IMR-90 (cell line): ENCODE results near the gene XAF1. TPM values are rescaled to one million over a fixed set of nuclear protein-coding genes. Genes with fewer than 3 reads are reported as not detected.

Experiments
- ATAC-seq: fragments of 200-7000 bp; cut with Tn5 transposase; 2 replicates; pipeline ENCODE4 v1.9.1; 2020; ENCODE audit warnings: low read depth, mild to moderate bottlenecking, moderate library complexity
- BruUV-seq: library from RNA; stranded (reverse); fragments of 400-500 nt; replicated peaks from 2 replicates; lab custom pipeline; 2021; lab: Mats Ljungman, UMichigan
- CTCF ChIA-PET: fragments of 300-600 bp; formaldehyde crosslinking; extraction: SDS; loops from one replicate; lab custom pipeline; 2021; ENCODE audit warnings: antibody characterized with exemption; lab: Yijun Ruan, JAX
- POLR2A ChIA-PET: fragments of 300-600 bp; sonication (Branson Sonifier 250); formaldehyde crosslinking; loops from one replicate; lab custom pipeline; 2022; ENCODE audit warnings: antibody characterized with exemption; ENCODE audit not compliant: unreplicated experiment; lab: Charles Lee
- DNase-seq: peaks from one replicate; pipeline ENCODE4 v3.0.0; 2013
- H2AFZ ChIP-seq: replicated peaks from 2 replicates; pipeline ENCODE3; 2013; ENCODE audit warnings: low read length, mild to moderate bottlenecking; ENCODE audit not compliant: poor library complexity
- H2AK5ac ChIP-seq: 2 replicates; pipeline ENCODE4 v1.6.1; 2013; ENCODE audit warnings: low read depth, low read length, inconsistent platforms
- H2AK9ac ChIP-seq: replicated peaks from 2 replicates; pipeline ENCODE3; 2013; ENCODE audit warnings: mild to moderate bottlenecking, low read depth, low read length, moderate library complexity; ENCODE audit not compliant: poor library complexity
- H2BK120ac ChIP-seq: 2 replicates; pipeline ENCODE4 v1.6.1; 2013; ENCODE audit warnings: low read depth, low read length, inconsistent platforms
- H2BK15ac ChIP-seq: 3 replicates; pipeline ENCODE4 v1.6.1; 2013; ENCODE audit warnings: low read depth, low read length, inconsistent platforms
- H2BK20ac ChIP-seq: 2 replicates; pipeline ENCODE4 v1.6.1; 2013; ENCODE audit warnings: low read depth, mild to moderate bottlenecking, inconsistent platforms, low read length, moderate library complexity
- H2BK5ac ChIP-seq: 2 replicates; pipeline ENCODE4 v1.6.1; 2013; ENCODE audit warnings: mild to moderate bottlenecking, low read depth, low read length, inconsistent platforms; ENCODE audit not compliant: poor library complexity, severe bottlenecking
- H3K14ac ChIP-seq: replicated peaks from 2 replicates; pipeline ENCODE4 v1.6.1; 2013; ENCODE audit warnings: low read depth, low read length, inconsistent platforms
- H3K18ac ChIP-seq: 2 replicates; pipeline ENCODE4 v1.6.1; 2013; ENCODE audit warnings: low read depth, low read length, control low read depth
- H3K23ac ChIP-seq: 2 replicates; pipeline ENCODE4 v1.6.1; 2013; ENCODE audit warnings: low read depth, low read length, inconsistent platforms
- H3K27ac ChIP-seq: 2 replicates; pipeline ENCODE4 v1.5.1; 2013; ENCODE audit warnings: mild to moderate bottlenecking, control low read depth, low read length; ENCODE audit not compliant: insufficient read depth
- H3K27me3 ChIP-seq: 2 replicates; pipeline ENCODE4 v1.6.1; 2013; ENCODE audit warnings: low read length; ENCODE audit not compliant: control insufficient read depth, insufficient read depth
- H3K36me3 ChIP-seq: 2 replicates; pipeline ENCODE4 v1.6.1; 2013; ENCODE audit warnings: low read length, mixed read lengths; ENCODE audit not compliant: control insufficient read depth, insufficient read depth
- H3K4ac ChIP-seq: 2 replicates; pipeline ENCODE4 v1.6.1; 2013; ENCODE audit warnings: low read depth, low read length, inconsistent platforms
- H3K4me1 ChIP-seq: 2 replicates; pipeline ENCODE4 v1.6.1; 2013; ENCODE audit warnings: low read length, mixed read lengths; ENCODE audit not compliant: control insufficient read depth, insufficient read depth
- H3K4me2 ChIP-seq: 2 replicates; pipeline ENCODE4 v1.6.1; 2013; ENCODE audit warnings: low read depth, mild to moderate bottlenecking, control low read depth, low read length, moderate library complexity
- H3K4me3 ChIP-seq: 2 replicates; pipeline ENCODE4 v1.5.1; 2013; ENCODE audit warnings: low read depth, mild to moderate bottlenecking, control low read depth, low read length, moderate library complexity; ENCODE audit not compliant: insufficient read depth
- H3K56ac ChIP-seq: 2 replicates; pipeline ENCODE4 v1.6.1; 2013; ENCODE audit warnings: low read length, inconsistent platforms; ENCODE audit not compliant: insufficient read depth; ENCODE audit errors: extremely low read depth
- H3K79me1 ChIP-seq, 2 experiments: 2 replicates each; pipeline ENCODE4 v1.6.1; 2013; ENCODE audit warnings: low read length in 2 of 2, inconsistent platforms in 1 of 2, low read depth in 1 of 2
- H3K9ac ChIP-seq: 2 replicates; pipeline ENCODE4 v1.6.1; 2013; ENCODE audit warnings: low read depth, low read length, control low read depth
- H3K9me1 ChIP-seq: 2 replicates; pipeline ENCODE4 v1.6.1; 2013; ENCODE audit warnings: low read length, inconsistent platforms; ENCODE audit not compliant: insufficient read depth
- H3K9me3 ChIP-seq: 2 replicates; pipeline ENCODE4 v1.6.1; 2013; ENCODE audit warnings: low read length; ENCODE audit not compliant: control insufficient read depth, insufficient read depth
- H4K20me1 ChIP-seq: 2 replicates; pipeline ENCODE4 v1.6.1; 2013; ENCODE audit warnings: low read length, inconsistent platforms; ENCODE audit not compliant: insufficient read depth
- H4K5ac ChIP-seq: 2 replicates; pipeline ENCODE4 v1.6.1; 2013; ENCODE audit warnings: mild to moderate bottlenecking, low read depth, low read length, control low read depth
- H4K8ac ChIP-seq, 2 experiments: 2 replicates each; pipeline ENCODE4 v1.6.1; 2013; ENCODE audit warnings: low read depth in 2 of 2, low read length in 2 of 2, control low read depth in 1 of 2, inconsistent platforms in 1 of 2
- H4K91ac ChIP-seq: 2 replicates; pipeline ENCODE4 v1.6.1; 2013; ENCODE audit warnings: low read depth, low read length, inconsistent platforms; ENCODE audit not compliant: insufficient read depth
- CEBPB ChIP-seq: IDR thresholded peaks from 2 replicates; pipeline ENCODE4 v1.6.1; 2012; ENCODE audit warnings: low read depth, low read length, improper control_type of control experiment
- CTCF ChIP-seq: conservative IDR thresholded peaks from 2 replicates; pipeline ENCODE4 v1.5.1; 2012; ENCODE audit warnings: mild to moderate bottlenecking, low read depth, low read length, improper control_type of control experiment
- FOS ChIP-seq: fragments of 150-350 bp; IDR thresholded peaks from 2 replicates; pipeline ENCODE4 v1.6.1; 2016; ENCODE audit warnings: low read depth, low read length
- MAZ ChIP-seq: IDR thresholded peaks from 2 replicates; pipeline ENCODE4 v1.6.1; 2012; ENCODE audit warnings: low read depth, mild to moderate bottlenecking, low read length, improper control_type of control experiment, moderate library complexity, borderline replicate concordance
- RAD21 ChIP-seq: IDR thresholded peaks from 2 replicates; pipeline ENCODE4 v1.6.1; 2012; ENCODE audit warnings: low read length, improper control_type of control experiment
- RFX5 ChIP-seq: IDR thresholded peaks from 2 replicates; pipeline ENCODE4 v1.8.0; 2012; ENCODE audit warnings: low read depth, mild to moderate bottlenecking, low read length, moderate library complexity
- USF2 ChIP-seq: fragments of 150-350 bp; IDR thresholded peaks from 2 replicates; pipeline ENCODE4 v1.6.1; 2017; ENCODE audit warnings: mild to moderate bottlenecking, antibody characterized with exemption, low read length, low read depth
- WGBS, 2 experiments: methylation state at CpG; one replicate each; pipeline versions ENCODE4 v1.1.5 to v1.1.7; 2013; ENCODE audit warnings: missing lambda C conversion rate in 2 of 2; ENCODE audit not compliant: insufficient read length in 1 of 2; ENCODE audit errors: extremely low coverage in 2 of 2; 5-methylcytosine and 5-hydroxymethylcytosine counted together
- dilution Hi-C: fragments of 300-500 bp; cut with HindIII; formaldehyde crosslinking; loops from one replicate; pipeline ENCODE4 v1.14.3; 2018; ENCODE audit warnings: low sequenced_read_pairs; ENCODE audit not compliant: unreplicated experiment
- in situ Hi-C: fragments of 300-500 bp; cut with MboI; formaldehyde crosslinking; loops from 3 replicates; pipeline ENCODE4 v1.14.3; 2019; ENCODE audit warnings: low sequenced_read_pairs, inconsistent platforms, mixed read lengths
- intact Hi-C: fragments of 100-400 bp; cut with micrococcal nuclease; formaldehyde crosslinking; loops from 2 replicates; pipeline ENCODE4 v1.10.0; 2022
- polyA plus RNA-seq, 3 experiments: library from polyadenylated mRNA; depleted of rRNA; stranded (reverse); fragments of >200 nt; gene quantifications; 2 replicates each; pipeline ENCODE4 v1.2.3, GENCODE V29; 2012; ENCODE audit warnings: low replicate concordance in 1 of 3
- total RNA-seq: library from RNA; depleted of rRNA; stranded (reverse); fragments of >200 nt; gene quantifications from 2 replicates; pipeline ENCODE4 v1.2.3, GENCODE V29; 2012

XAF1 gene
- total and polyA plus RNA-seq, 2 of the 4 experiments (the other 2 are of a cell fraction) = 1.3 to 3.9 TPM

GRCh38 chr17:6787081-6787693, 31.3 kb downstream of the XAF1 start:
- Histone ChIP-seq H4K8ac (no peak overlapping the region), H3K27ac (no peak overlapping the region), H2AK5ac (no peak overlapping the region), H3K27me3 (peaks cover 9% of the 10 kb centered on the region), H2BK20ac (no peak overlapping the region), H3K4me1 (no peaks in the 10 kb centered on the region), H3K4me3 (no peak overlapping the region), H4K20me1 (no peaks in the 10 kb centered on the region), H3K36me3 (no peaks in the 10 kb centered on the region), H2BK15ac (no peak overlapping the region), H2AK9ac (no peak overlapping the region), H3K79me1 (no peaks in the 10 kb centered on the region), H3K23ac (no peak overlapping the region), H3K9ac (no peak overlapping the region), H2BK120ac (no peak overlapping the region), H4K5ac (no peak overlapping the region), H3K4me2 (no peak overlapping the region), H2BK5ac (no peak overlapping the region), H3K9me3 (no peaks in the 10 kb centered on the region), H2AFZ (no peak overlapping the region), H3K18ac (no peak overlapping the region), H4K91ac (no peak overlapping the region), H3K56ac (no peak overlapping the region), H3K14ac (no peak overlapping the region), H3K9me1 (no peaks in the 10 kb centered on the region), H3K4ac (no peak overlapping the region)
- ChIA-PET POLR2A (no interaction called here), CTCF (interaction anchor here (1.6 kb wide), 1 partner anchor 14 kb away, joined by 3 read pairs; no protein-coding TSS in a partner anchor)
- ATAC-seq (no peak), DNase-seq (no peak)
- TF ChIP-seq USF2 (no peak), RAD21 (no peak), FOS (no peak), CEBPB (no peak), MAZ (no peak), CTCF (no peak), RFX5 (no peak)
- dilution Hi-C loops = no loop called here
- no TSS peak for BruUV-seq
- in situ Hi-C loops = no loop called here
- WGBS, 2 experiments = 0% methylated on average over 1 of the region's 10 CpGs; no CpG with 5 or more reads in 1 of the 2 experiments
- intact Hi-C loops = no loop called here
